ENCODE data around the gene NUPR1. TPM values are rescaled to one million over a fixed set of nuclear protein-coding genes. Genes with fewer than 3 reads are reported as not detected.
A peak's percentile ranks its signal among the peaks of the same experiment; 100 is the strongest.

Gene NUPR1
- total RNA-seq, 2 experiments from 2014 or later, result not detected

- ATAC-seq (ENCODE audit: poor library complexity), result no peak
- POLR2A ChIA-PET, result interaction anchor here (1.3 to 2.7 kb wide), 5 partner anchors 20 to 278 kb away, joined by 3 to 29 read pairs (median 3); partner anchors contain the start of genes APOBR and CLN3
- peaks cover 42% of the 10 kb centered on the region for H3K4me1 ChIP-seq (ENCODE audit: insufficient read depth, low read length)
Observed at GRCh38 chr16:28554634-28555423, 16.1 kb upstream of the NUPR1 start.

GRCh38 chr16:28553776-28554633 lies 15.2 kb upstream of the NUPR1 start, which contains the start of gene SGF29:
Gene SGF29 (plus strand): TSS chr16:28553920. CDS start chr16:28581070, 27,150 bp downstream.
- peak within 1 kb of the TSS; percentile 90 to 98 for H3K27ac ChIP-seq (ENCODE audit: low read depth in 1 of 2, low read length in 2 of 2)
- peak; percentile 86 for ATAC-seq (ENCODE audit: poor library complexity)
- peak within 1 kb of the TSS; percentile 94 for H3K4me3 Mint-ChIP-seq
- H3K36me3 Mint-ChIP-seq (ENCODE audit: low read depth), result peaks cover 36% of the 10 kb centered on the region
- H3K4me3 ChIP-seq (ENCODE audit: low read length), result peak within 1 kb of the TSS; percentile 84
- DNase-seq, result peak; percentile 89 to 98 (median 93)
- ChIA-PET POLR2A (interaction anchor here (1.0 to 2.7 kb wide), 6 partner anchors 20 to 277 kb away, joined by 3 to 29 read pairs (median 3); partner anchors contain the start of genes APOBR and CLN3), CTCF (interaction anchor here (0.7 to 1.4 kb wide), 3 partner anchors 15 to 61 kb away, joined by 3 to 7 read pairs (median 5); partner anchors contain the start of genes APOBR and CLN3)
- H3K4me1 ChIP-seq (ENCODE audit: insufficient read depth, low read length), result peaks cover 42% of the 10 kb centered on the region
- peaks cover 43% of the 10 kb centered on the region for H3K4me1 Mint-ChIP-seq (ENCODE audit: low read depth)
- H3K27ac Mint-ChIP-seq, result peak within 1 kb of the TSS; percentile 97
- peaks cover 23% of the 10 kb centered on the region for H3K36me3 ChIP-seq (ENCODE audit: insufficient read depth, low read length)
- no peaks in the 10 kb centered on the region for H3K9me3 Mint-ChIP-seq
- no peaks in the 10 kb centered on the region for H3K9me3 ChIP-seq (ENCODE audit: control insufficient read depth in 1 of 2, insufficient read depth in 1 of 2, low read length in 2 of 2)
- H3K27me3 ChIP-seq (ENCODE audit: control insufficient read depth in 1 of 2, insufficient read depth in 2 of 2, low read length in 2 of 2), result no peaks in the 10 kb centered on the region
- intact Hi-C loops (cut with DNase I, micrococcal nuclease), result loop anchor here (1.0 to 10.0 kb wide), 5 partner anchors 60 to 339 kb away; partner anchors contain the start of genes APOBR (in 1 of the 2), SULT1A1 (in 1 of the 2), TUFM (in 1 of the 2) and XPO6 (in 1 of the 2)
- H3K27me3 Mint-ChIP-seq, result no peaks in the 10 kb centered on the region
- TF ChIP-seq CTCF (IDR thresholded peaks at IDR 0.05), result peak; percentile 34

More at GRCh38 chr16:28554634-28555423, 16.1 kb upstream of the NUPR1 start:
- H3K27ac ChIP-seq (ENCODE audit: low read depth in 1 of 2, low read length in 2 of 2), result peak overlapping the region in 1 of 2 donors; percentile 2
- peak overlapping the region; percentile 88 for H3K4me3 Mint-ChIP-seq
- H3K27me3 ChIP-seq (ENCODE audit: control insufficient read depth in 1 of 2, insufficient read depth in 2 of 2, low read length in 2 of 2), result no peaks in the 10 kb centered on the region
- H3K9me3 ChIP-seq (ENCODE audit: control insufficient read depth in 1 of 2, insufficient read depth in 1 of 2, low read length in 2 of 2), result no peaks in the 10 kb centered on the region
- H3K4me3 ChIP-seq (ENCODE audit: low read length), result peak overlapping the region; percentile 84
- peaks cover 25% of the 10 kb centered on the region for H3K36me3 ChIP-seq (ENCODE audit: insufficient read depth, low read length)
- H3K9me3 Mint-ChIP-seq, result no peaks in the 10 kb centered on the region
- intact Hi-C loops (cut with DNase I, micrococcal nuclease), result loop anchor here in 1 of 2 experiments (5.0 to 10.0 kb wide), 4 partner anchors 60 to 340 kb away; partner anchors contain the start of genes SULT1A1, TUFM and XPO6
- peaks cover 38% of the 10 kb centered on the region for H3K4me1 Mint-ChIP-seq (ENCODE audit: low read depth)
- no peak for DNase-seq
- CTCF ChIA-PET, result interaction anchor here (0.7 to 1.4 kb wide), 2 partner anchors 14 to 62 kb away, joined by 5 to 7 read pairs; partner anchors contain the start of gene CLN3
- peaks cover 45% of the 10 kb centered on the region for H3K36me3 Mint-ChIP-seq (ENCODE audit: low read depth)
- peak overlapping the region; percentile 97 for H3K27ac Mint-ChIP-seq
- TF ChIP-seq CTCF (IDR thresholded peaks at IDR 0.05), result no peak
- no peaks in the 10 kb centered on the region for H3K27me3 Mint-ChIP-seq

Data from CD4-positive, alpha-beta T cell (primary cell).